ENCODE results near the gene ARPC1B. TPM values are rescaled to one million over a fixed set of nuclear protein-coding genes. Genes with fewer than 3 reads are reported as not detected.
"Not testable (repeated sequence)": the region's sequence is repeated elsewhere in the genome, so short reads cannot be mapped to it uniquely, and the experiment has no call there.

ARPC1B gene
- total and polyA plus RNA-seq, 5 donors from 2014 or later: 205 to 898 (median 623) TPM

DNA sequence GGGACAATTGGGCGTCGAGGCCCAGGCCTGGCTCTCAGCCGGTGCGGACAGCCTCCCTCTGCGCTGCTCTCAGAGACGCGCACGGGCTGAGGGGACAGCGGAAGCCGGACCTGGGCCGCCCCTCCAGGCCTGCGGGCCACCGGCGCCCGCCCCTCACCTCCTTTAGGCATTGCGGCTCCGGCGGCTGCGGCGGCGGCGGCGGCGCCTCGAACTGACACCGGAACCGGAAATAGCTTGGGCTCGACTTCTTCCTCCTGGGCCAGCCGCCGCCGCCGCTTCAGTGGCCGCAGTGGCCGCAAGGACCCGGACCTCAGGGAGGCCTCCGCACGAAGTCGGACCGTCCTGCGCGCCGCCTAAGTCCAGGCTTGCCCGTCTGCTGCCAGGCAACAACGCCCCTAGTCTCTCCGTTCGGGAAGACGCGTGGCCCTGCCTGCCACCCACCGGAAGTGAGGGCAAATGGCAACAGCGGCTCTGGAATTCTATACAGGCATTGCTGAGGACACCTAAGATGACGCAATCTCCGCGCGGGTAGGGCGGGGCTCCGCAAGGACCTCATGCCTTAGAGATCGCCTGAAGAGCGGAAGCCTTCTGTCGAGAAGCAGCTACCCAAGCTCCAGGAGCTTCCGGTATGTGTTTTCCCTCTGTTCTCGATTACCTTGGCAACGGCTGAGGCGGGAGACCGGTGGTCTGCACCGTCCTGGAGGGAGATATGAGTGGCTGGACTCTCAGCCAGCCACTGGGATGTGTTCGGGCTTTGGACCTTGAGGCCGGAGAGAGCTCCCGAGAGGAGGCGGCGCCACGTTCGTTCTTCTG lies 34.1 kb downstream of the ARPC1B start, which contains the start of the genes BUD31 and PDAP1:
Gene BUD31 (plus strand): TSS at position 591 of the 813 bp plus-strand sequence. CDS start 2,124 bp downstream, outside the sequence.
Gene PDAP1 (minus strand): TSS at position 219 of the 813 bp plus-strand sequence. CDS start 49 bp downstream, at position 170.
- Histone ChIP-seq H3K4me1 (ENCODE audit: control insufficient read depth, insufficient read depth, low read length, poor library complexity, severe bottlenecking) (peaks cover 37% of the 10 kb centered on the region), H3K27ac (ENCODE audit: insufficient read depth, low read length, poor library complexity, severe bottlenecking) (peak within 1 kb of the TSS; percentile 95), H3K36me3 (ENCODE audit: control insufficient read depth, insufficient read depth, low read length) (peaks cover 45% of the 10 kb centered on the region), H3K9me3 (ENCODE audit: control insufficient read depth in 2 of 2, low read length in 2 of 2) (no peaks in the 10 kb centered on the region), H3K27me3 (ENCODE audit: control insufficient read depth, insufficient read depth, low read length) (no peaks in the 10 kb centered on the region), H3K4me3 (ENCODE audit: low read depth, low read length) (peak within 1 kb of the TSS; percentile 99)
- peaks cover 14 to 62% (median 39%) of the 10 kb centered on the region in 4 donors for H3K4me1 Mint-ChIP-seq
- ATAC-seq (ENCODE audit: low read depth in 2 of 2): peak; percentile 92
- H3K27ac Mint-ChIP-seq: peak within 1 kb of the TSS; percentile 98 to 100 (median 99)
- no peaks in the 10 kb centered on the region for H3K9me3 Mint-ChIP-seq
- peaks cover 7% of the 10 kb centered on the region for H3K27me3 Mint-ChIP-seq
- H3K36me3 Mint-ChIP-seq: peaks cover 20% of the 10 kb centered on the region
- peak within 1 kb of the TSS; percentile 98 to 99 (median 99) for H3K4me3 Mint-ChIP-seq
- peak; percentile 92 to 99 (median 97) for DNase-seq

- H3K27me3 Mint-ChIP-seq: peaks cover 7% of the 10 kb centered on the region
Measured at GRCh38 chr7:99409192-99409572, 34.7 kb downstream of the ARPC1B start.

DNA sequence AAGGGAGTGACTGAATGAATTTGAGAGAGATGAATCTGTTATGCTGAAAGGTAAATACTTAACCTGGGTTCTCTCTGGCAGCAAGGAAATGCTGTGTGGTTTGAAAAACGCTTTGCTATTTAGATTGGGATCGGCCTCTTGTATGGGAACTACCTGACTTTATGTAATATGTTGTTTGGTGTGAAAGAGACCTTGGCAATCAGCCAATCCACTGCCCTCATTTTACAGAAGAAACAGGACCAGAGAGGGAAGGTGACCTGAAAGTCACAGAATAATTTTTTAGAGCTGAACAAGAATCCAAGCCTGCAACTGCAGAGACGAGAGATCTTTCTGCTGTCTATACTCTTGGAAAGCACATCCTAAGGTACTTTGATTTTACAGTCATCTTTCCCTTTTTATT lies 35.3 kb downstream of the ARPC1B start:
- Mint-ChIP-seq H3K4me1 (peaks cover 14 to 54% (median 32%) of the 10 kb centered on the region in 4 donors), H3K4me3 (peak overlapping the region; percentile 98 to 99 (median 99)), H3K27ac (peak overlapping the region; percentile 98 to 100 (median 99)), H3K27me3 (peaks cover 7% of the 10 kb centered on the region), H3K9me3 (no peaks in the 10 kb centered on the region), H3K36me3 (peaks cover 17% of the 10 kb centered on the region)
- no peaks in the 10 kb centered on the region for H3K27me3 ChIP-seq (ENCODE audit: control insufficient read depth, insufficient read depth, low read length)
- H3K4me1 ChIP-seq (ENCODE audit: control insufficient read depth, insufficient read depth, low read length, poor library complexity, severe bottlenecking): peaks cover 37% of the 10 kb centered on the region
- DNase-seq: no peak
- H3K4me3 ChIP-seq (ENCODE audit: low read depth, low read length): peak overlapping the region; percentile 99
- H3K36me3 ChIP-seq (ENCODE audit: control insufficient read depth, insufficient read depth, low read length): peaks cover 44% of the 10 kb centered on the region
- H3K9me3 ChIP-seq (ENCODE audit: control insufficient read depth in 2 of 2, low read length in 2 of 2): no peaks in the 10 kb centered on the region
- H3K27ac ChIP-seq (ENCODE audit: insufficient read depth, low read length, poor library complexity, severe bottlenecking): peak overlapping the region; percentile 95
- no peak for ATAC-seq (ENCODE audit: low read depth in 2 of 2)

More at GRCh38 chr7:99409192-99409572, 34.7 kb downstream of the ARPC1B start:
- Histone ChIP-seq H3K4me1 (ENCODE audit: control insufficient read depth, insufficient read depth, low read length, poor library complexity, severe bottlenecking) (peaks cover 37% of the 10 kb centered on the region), H3K27me3 (ENCODE audit: control insufficient read depth, insufficient read depth, low read length) (no peaks in the 10 kb centered on the region), H3K9me3 (ENCODE audit: control insufficient read depth in 2 of 2, low read length in 2 of 2) (no peaks in the 10 kb centered on the region), H3K36me3 (ENCODE audit: control insufficient read depth, insufficient read depth, low read length) (peaks cover 46% of the 10 kb centered on the region), H3K4me3 (ENCODE audit: low read depth, low read length) (peak overlapping the region; percentile 99), H3K27ac (ENCODE audit: insufficient read depth, low read length, poor library complexity, severe bottlenecking) (peak overlapping the region; percentile 95)
- no peak for ATAC-seq (ENCODE audit: low read depth in 2 of 2)
- peak in 1 of 3 donors; percentile 37 for DNase-seq
- Mint-ChIP-seq H3K27ac (peak overlapping the region; percentile 98 to 100 (median 99)), H3K9me3 (no peaks in the 10 kb centered on the region), H3K36me3 (peaks cover 16% of the 10 kb centered on the region), H3K4me3 (peak overlapping the region; percentile 98 to 99 (median 99)), H3K4me1 (peaks cover 14 to 57% (median 36%) of the 10 kb centered on the region in 4 donors)

DNA sequence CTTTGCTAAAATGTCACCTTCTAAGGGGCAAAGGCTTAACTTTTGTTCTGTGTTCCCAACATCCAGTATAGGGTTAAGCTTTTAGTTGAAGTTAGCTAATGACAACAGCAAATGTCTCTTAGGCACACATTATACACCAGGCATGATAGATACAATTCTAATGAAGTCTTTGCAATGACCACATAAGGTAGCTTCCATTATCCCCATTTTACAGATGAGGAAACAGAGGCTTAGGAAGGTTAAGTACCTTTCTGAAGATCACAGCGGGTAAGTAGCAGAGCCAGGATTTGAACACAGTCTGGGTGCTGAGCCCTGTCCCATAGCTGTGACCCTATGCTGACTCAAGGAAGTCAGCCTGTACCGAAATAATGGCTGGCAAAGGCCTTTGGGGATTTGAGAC lies 36.1 kb downstream of the ARPC1B start:
- Mint-ChIP-seq H3K9me3 (no peaks in the 10 kb centered on the region), H3K36me3 (peaks cover 20% of the 10 kb centered on the region), H3K4me3 (peak overlapping the region; percentile 98 to 99 (median 99)), H3K27ac (peak overlapping the region; percentile 69 to 98 (median 96)), H3K27me3 (peaks cover 7% of the 10 kb centered on the region), H3K4me1 (peaks cover 14 to 48% (median 31%) of the 10 kb centered on the region in 4 donors)
- Histone ChIP-seq H3K27ac (ENCODE audit: insufficient read depth, low read length, poor library complexity, severe bottlenecking) (no peak overlapping the region), H3K4me3 (ENCODE audit: low read depth, low read length) (no peak overlapping the region), H3K4me1 (ENCODE audit: control insufficient read depth, insufficient read depth, low read length, poor library complexity, severe bottlenecking) (peaks cover 37% of the 10 kb centered on the region), H3K27me3 (ENCODE audit: control insufficient read depth, insufficient read depth, low read length) (no peaks in the 10 kb centered on the region), H3K9me3 (ENCODE audit: control insufficient read depth in 2 of 2, low read length in 2 of 2) (no peaks in the 10 kb centered on the region), H3K36me3 (ENCODE audit: control insufficient read depth, insufficient read depth, low read length) (peaks cover 48% of the 10 kb centered on the region)
- ATAC-seq (ENCODE audit: low read depth in 2 of 2) (no peak), DNase-seq (no peak)

DNA sequence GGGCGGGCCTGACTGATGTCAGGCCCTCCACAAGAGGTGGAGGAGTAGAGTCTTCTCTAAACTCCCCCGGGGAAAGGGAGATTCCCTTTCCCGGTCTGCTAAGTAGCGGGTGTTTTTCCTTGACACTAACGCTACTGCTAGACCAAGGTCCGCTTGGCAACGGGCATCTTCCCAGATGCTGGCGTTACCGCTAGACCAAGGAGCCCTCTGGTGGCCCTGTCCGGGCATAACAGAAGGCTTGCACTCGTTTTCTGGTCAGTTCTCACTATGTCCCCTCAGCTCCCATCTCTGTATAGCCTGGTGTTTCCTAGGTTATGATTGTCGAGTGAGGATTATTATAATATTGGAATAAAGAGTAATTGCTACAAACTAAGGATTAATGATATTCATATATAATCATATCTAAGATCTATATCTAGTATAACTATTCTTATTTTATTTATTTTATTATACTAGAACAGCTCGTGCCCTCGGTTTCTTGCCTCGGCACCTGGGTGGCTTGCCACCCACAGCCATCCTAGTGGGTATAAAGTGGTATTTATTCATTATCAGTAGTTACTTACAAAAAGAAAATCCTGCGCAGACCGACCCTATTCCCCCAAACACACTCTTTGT lies 41.1 kb downstream of the ARPC1B start:
- not testable (repeated sequence) for H3K4me3 Mint-ChIP-seq; ATAC-seq (ENCODE audit: low read depth in 2 of 2); DNase-seq; H3K4me3 ChIP-seq (ENCODE audit: low read depth, low read length); H3K27ac Mint-ChIP-seq; H3K4me1 ChIP-seq (ENCODE audit: control insufficient read depth, insufficient read depth, low read length, poor library complexity, severe bottlenecking); H3K9me3 ChIP-seq (ENCODE audit: control insufficient read depth in 2 of 2, low read length in 2 of 2); H3K9me3 Mint-ChIP-seq; H3K27ac ChIP-seq (ENCODE audit: insufficient read depth, low read length, poor library complexity, severe bottlenecking); H3K27me3 ChIP-seq (ENCODE audit: control insufficient read depth, insufficient read depth, low read length); H3K27me3 Mint-ChIP-seq
- peaks cover 38% of the 10 kb centered on the region for H3K36me3 Mint-ChIP-seq
- H3K4me1 Mint-ChIP-seq: peaks cover 0 to 12% (median 7%) of the 10 kb centered on the region in 4 donors
- peaks cover 91% of the 10 kb centered on the region for H3K36me3 ChIP-seq (ENCODE audit: control insufficient read depth, insufficient read depth, low read length)

GRCh38 chr7:99418260-99418659 lies 43.7 kb downstream of the ARPC1B start:
- Mint-ChIP-seq H3K9me3 (no peaks in the 10 kb centered on the region), H3K27me3 (no peaks in the 10 kb centered on the region), H3K27ac (no peak overlapping the region), H3K4me3 (no peak overlapping the region), H3K36me3 (peaks cover 31% of the 10 kb centered on the region), H3K4me1 (peaks cover 0 to 6% (median under 1%) of the 10 kb centered on the region in 4 donors)
- H3K36me3 ChIP-seq (ENCODE audit: control insufficient read depth, insufficient read depth, low read length): peaks cover 70% of the 10 kb centered on the region
- H3K27ac ChIP-seq (ENCODE audit: insufficient read depth, low read length, poor library complexity, severe bottlenecking): no peak overlapping the region
- H3K4me3 ChIP-seq (ENCODE audit: low read depth, low read length): no peak overlapping the region
- no peaks in the 10 kb centered on the region for H3K4me1 ChIP-seq (ENCODE audit: control insufficient read depth, insufficient read depth, low read length, poor library complexity, severe bottlenecking)
- DNase-seq (no peak), ATAC-seq (ENCODE audit: low read depth in 2 of 2) (no peak)
- H3K27me3 ChIP-seq (ENCODE audit: control insufficient read depth, insufficient read depth, low read length): no peaks in the 10 kb centered on the region
- no peaks in the 10 kb centered on the region for H3K9me3 ChIP-seq (ENCODE audit: control insufficient read depth in 2 of 2, low read length in 2 of 2)

GRCh38 chr7:99419323-99420021 lies 44.9 kb downstream of the ARPC1B start:
- Histone ChIP-seq H3K27ac (ENCODE audit: insufficient read depth, low read length, poor library complexity, severe bottlenecking) (no peak overlapping the region), H3K4me3 (ENCODE audit: low read depth, low read length) (no peak overlapping the region), H3K4me1 (ENCODE audit: control insufficient read depth, insufficient read depth, low read length, poor library complexity, severe bottlenecking) (no peaks in the 10 kb centered on the region), H3K9me3 (ENCODE audit: control insufficient read depth in 2 of 2, low read length in 2 of 2) (no peaks in the 10 kb centered on the region), H3K36me3 (ENCODE audit: control insufficient read depth, insufficient read depth, low read length) (peaks cover 70% of the 10 kb centered on the region), H3K27me3 (ENCODE audit: control insufficient read depth, insufficient read depth, low read length) (no peaks in the 10 kb centered on the region)
- DNase-seq (no peak), ATAC-seq (ENCODE audit: low read depth in 2 of 2) (no peak)
- H3K36me3 Mint-ChIP-seq: peaks cover 31% of the 10 kb centered on the region
- H3K4me3 Mint-ChIP-seq: no peak overlapping the region
- H3K27ac Mint-ChIP-seq: no peak overlapping the region
- peaks cover 0 to 6% (median 0%) of the 10 kb centered on the region in 4 donors for H3K4me1 Mint-ChIP-seq
- H3K9me3 Mint-ChIP-seq: no peaks in the 10 kb centered on the region
- no peaks in the 10 kb centered on the region for H3K27me3 Mint-ChIP-seq
